ENCODE results near the gene GAP43. TPM values are rescaled to one million over a fixed set of nuclear protein-coding genes. Genes with fewer than 3 reads are reported as not detected.

Gene GAP43
- total RNA-seq, 1 donor from 2014 or later: 0.21 TPM

DNA sequence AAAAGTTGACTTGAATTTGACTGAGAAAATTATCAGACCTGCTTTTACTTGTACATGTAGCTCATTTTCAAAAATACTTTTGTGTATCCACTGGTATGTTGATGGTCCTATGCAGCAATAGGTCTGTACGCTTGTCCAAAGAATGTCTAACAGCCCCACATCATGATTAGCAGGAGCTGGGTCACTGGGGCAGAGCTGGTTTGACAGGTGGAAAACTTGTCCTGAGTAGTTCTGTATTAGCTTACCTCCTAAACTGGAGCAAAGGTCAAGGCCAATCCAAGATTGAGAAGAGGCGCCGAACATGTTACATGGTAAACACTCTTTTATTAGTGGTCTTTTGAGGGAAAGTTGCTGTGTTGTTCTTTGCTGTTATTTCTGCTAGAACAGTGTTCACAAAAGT lies 50.6 kb downstream of the GAP43 start:
- TF ChIP-seq, protein P1, sequence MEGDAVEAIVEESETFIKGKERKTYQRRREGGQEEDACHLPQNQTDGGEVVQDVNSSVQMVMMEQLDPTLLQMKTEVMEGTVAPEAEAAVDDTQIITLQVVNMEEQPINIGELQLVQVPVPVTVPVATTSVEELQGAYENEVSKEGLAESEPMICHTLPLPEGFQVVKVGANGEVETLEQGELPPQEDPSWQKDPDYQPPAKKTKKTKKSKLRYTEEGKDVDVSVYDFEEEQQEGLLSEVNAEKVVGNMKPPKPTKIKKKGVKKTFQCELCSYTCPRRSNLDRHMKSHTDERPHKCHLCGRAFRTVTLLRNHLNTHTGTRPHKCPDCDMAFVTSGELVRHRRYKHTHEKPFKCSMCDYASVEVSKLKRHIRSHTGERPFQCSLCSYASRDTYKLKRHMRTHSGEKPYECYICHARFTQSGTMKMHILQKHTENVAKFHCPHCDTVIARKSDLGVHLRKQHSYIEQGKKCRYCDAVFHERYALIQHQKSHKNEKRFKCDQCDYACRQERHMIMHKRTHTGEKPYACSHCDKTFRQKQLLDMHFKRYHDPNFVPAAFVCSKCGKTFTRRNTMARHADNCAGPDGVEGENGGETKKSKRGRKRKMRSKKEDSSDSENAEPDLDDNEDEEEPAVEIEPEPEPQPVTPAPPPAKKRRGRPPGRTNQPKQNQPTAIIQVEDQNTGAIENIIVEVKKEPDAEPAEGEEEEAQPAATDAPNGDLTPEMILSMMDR (IDR thresholded peaks at IDR 0.05; ENCODE audit: insufficient read depth, low read length, poor library complexity, severe bottlenecking): no peak
- no peaks in the 10 kb centered on the region for H3K36me3 ChIP-seq (ENCODE audit: control insufficient read depth, insufficient read depth, low read length)
- H3K27me3 ChIP-seq (ENCODE audit: control insufficient read depth, insufficient read depth, low read length): no peaks in the 10 kb centered on the region
- no peak for DNase-seq (ENCODE audit: low read depth)
- H3K4me3 ChIP-seq (ENCODE audit: low read depth, low read length): no peak overlapping the region

DNA sequence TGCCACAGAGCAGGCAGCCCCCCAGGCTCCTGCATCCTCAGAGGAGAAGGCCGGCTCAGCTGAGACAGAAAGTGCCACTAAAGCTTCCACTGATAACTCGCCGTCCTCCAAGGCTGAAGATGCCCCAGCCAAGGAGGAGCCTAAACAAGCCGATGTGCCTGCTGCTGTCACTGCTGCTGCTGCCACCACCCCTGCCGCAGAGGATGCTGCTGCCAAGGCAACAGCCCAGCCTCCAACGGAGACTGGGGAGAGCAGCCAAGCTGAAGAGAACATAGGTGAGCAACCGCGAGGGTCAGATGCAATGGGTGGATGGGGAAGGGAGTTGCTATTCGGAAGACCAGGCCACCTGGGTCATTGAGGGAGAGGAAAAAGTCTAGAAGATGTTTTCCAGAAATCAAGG lies 53.0 kb downstream of the GAP43 start:
- TF ChIP-seq, protein P1 (IDR thresholded peaks at IDR 0.05; ENCODE audit: insufficient read depth, low read length, poor library complexity, severe bottlenecking): no peak
- H3K36me3 ChIP-seq (ENCODE audit: control insufficient read depth, insufficient read depth, low read length): no peaks in the 10 kb centered on the region
- H3K27me3 ChIP-seq (ENCODE audit: control insufficient read depth, insufficient read depth, low read length): no peaks in the 10 kb centered on the region
- no peak for DNase-seq (ENCODE audit: low read depth)
- no peak overlapping the region for H3K4me3 ChIP-seq (ENCODE audit: low read depth, low read length)

DNA sequence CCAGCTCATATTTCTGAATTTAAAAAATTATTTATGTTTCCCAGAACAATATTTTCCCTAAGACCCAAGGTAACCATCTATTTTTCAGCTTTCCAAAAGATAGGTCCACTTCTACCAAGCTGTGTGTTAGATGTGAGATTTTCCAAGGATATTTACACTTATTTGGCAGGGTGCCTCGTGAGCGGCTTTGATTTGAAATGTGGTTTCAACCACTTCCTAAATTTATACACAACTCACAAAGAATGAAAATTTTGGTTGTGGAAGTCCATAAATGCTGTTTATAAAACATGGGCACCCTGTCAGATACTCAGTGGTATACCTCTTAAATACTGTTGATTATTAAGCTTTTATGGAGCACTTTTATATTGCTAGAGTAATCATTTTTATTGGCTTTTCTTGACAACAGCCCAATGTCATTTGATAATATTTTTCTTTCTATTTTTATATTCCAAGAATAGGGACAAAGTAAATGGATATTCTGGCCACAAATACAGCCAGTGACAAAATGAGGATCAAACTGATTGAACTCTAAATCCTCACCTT lies 57.6 kb downstream of the GAP43 start:
- Histone ChIP-seq H3K36me3 (ENCODE audit: control insufficient read depth, insufficient read depth, low read length) (no peaks in the 10 kb centered on the region), H3K27me3 (ENCODE audit: control insufficient read depth, insufficient read depth, low read length) (no peaks in the 10 kb centered on the region), H3K4me3 (ENCODE audit: low read depth, low read length) (no peak overlapping the region)
- TF ChIP-seq, protein P1 (IDR thresholded peaks at IDR 0.05; ENCODE audit: insufficient read depth, low read length, poor library complexity, severe bottlenecking): no peak
- DNase-seq (ENCODE audit: low read depth): no peak

DNA sequence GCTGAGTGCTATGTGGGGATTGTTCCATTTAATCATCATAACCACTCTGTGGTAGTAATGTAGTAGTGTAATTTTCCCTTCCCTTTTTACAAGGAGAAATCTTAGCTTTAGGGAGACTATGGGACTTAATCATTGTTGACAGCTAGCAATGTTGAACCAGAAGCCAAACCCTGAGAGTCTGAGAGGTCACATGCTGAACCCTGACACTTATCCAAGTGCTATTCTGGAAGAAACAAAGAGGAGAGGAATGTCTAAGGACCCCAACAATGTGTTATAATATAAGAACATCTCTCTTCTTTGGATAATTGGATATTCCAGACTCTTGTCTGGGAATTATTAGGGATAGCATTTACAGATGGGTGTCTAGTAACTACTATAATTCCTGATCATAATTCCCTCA lies 58.4 kb downstream of the GAP43 start:
- no peaks in the 10 kb centered on the region for H3K27me3 ChIP-seq (ENCODE audit: control insufficient read depth, insufficient read depth, low read length)
- TF ChIP-seq, protein P1 (IDR thresholded peaks at IDR 0.05; ENCODE audit: insufficient read depth, low read length, poor library complexity, severe bottlenecking): no peak
- no peak for DNase-seq (ENCODE audit: low read depth)
- no peak overlapping the region for H3K4me3 ChIP-seq (ENCODE audit: low read depth, low read length)
- H3K36me3 ChIP-seq (ENCODE audit: control insufficient read depth, insufficient read depth, low read length): no peaks in the 10 kb centered on the region

DNA sequence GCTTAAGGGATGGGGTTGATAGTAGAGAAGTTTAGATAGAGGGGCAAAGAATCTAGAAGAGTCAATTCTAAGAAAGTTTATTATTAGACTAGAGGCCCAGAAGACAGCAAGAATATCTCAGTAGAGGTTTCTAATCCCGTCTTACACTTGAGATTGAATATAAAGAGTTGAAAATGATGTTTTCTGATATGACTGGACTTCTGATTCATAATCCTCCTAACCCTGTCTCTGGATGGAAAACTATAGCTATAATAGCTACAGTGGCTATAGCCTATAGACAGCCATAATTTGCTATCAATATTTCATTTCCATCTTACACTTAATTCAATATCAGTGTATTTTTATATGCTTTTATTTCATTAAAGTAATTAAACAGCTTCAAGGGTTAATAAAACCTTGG lies 60.0 kb downstream of the GAP43 start:
- no peak overlapping the region for H3K4me3 ChIP-seq (ENCODE audit: low read depth, low read length)
- TF ChIP-seq, protein P1 (IDR thresholded peaks at IDR 0.05; ENCODE audit: insufficient read depth, low read length, poor library complexity, severe bottlenecking): no peak

DNA sequence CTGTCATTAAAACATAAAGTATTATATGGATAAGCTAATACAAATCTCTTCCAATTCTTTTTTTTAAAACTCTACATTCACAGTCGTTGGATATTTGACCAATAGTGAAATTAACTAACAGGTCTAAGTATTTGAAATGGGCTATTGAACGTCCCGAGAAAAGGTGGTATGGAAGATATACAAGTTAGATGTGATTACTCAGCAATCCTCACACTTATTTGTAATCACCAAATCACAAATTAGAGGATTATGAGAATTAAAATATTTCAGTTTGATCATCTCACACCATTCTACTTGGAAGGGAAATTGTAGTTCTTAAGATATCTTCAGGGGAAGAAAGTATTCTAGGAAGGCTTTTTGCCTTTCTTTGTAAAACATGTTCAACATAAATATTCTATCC lies 60.5 kb downstream of the GAP43 start:
- TF ChIP-seq, protein P1 (IDR thresholded peaks at IDR 0.05; ENCODE audit: insufficient read depth, low read length, poor library complexity, severe bottlenecking): no peak
- Histone ChIP-seq H3K27me3 (ENCODE audit: control insufficient read depth, insufficient read depth, low read length) (no peaks in the 10 kb centered on the region), H3K4me3 (ENCODE audit: low read depth, low read length) (no peak overlapping the region), H3K36me3 (ENCODE audit: control insufficient read depth, insufficient read depth, low read length) (no peaks in the 10 kb centered on the region)
- no peak for DNase-seq (ENCODE audit: low read depth)

More for the DNA sequence above, 60.0 kb downstream of the GAP43 start:
- DNase-seq (ENCODE audit: low read depth): no peak
- Histone ChIP-seq H3K27me3 (ENCODE audit: control insufficient read depth, insufficient read depth, low read length) (no peaks in the 10 kb centered on the region), H3K36me3 (ENCODE audit: control insufficient read depth, insufficient read depth, low read length) (no peaks in the 10 kb centered on the region)
